DMS53 (cell line): ENCODE measurements around the gene DCTN3.

Experiments used
- DNase-seq: peaks from one replicate; lab custom pipeline; 2025; lab: John Stamatoyannopoulos, UW

The DCTN3 gene

GRCh38 chr9:34623374-34624235 lies 3.3 kb upstream of the DCTN3 start:
- DNase-seq = peak; percentile 36

- no peak for DNase-seq
Observed at GRCh38 chr9:34615132-34615531, 5.2 kb downstream of the DCTN3 start.

- peak; percentile 82 for DNase-seq
Observed at GRCh38 chr9:34612788-34613390, 7.4 kb downstream of the DCTN3 start.

GRCh38 chr9:34611811-34612787 lies 8.2 kb downstream of the DCTN3 start, which contains the start of gene RPP25L:
Gene RPP25L (minus strand): TSS chr9:34612097. CDS start chr9:34611296, 801 bp downstream.
- DNase-seq = peak; percentile 91

GRCh38 chr9:34611251-34611810 lies 9.0 kb downstream of the DCTN3 start:
- peak; percentile 26 for DNase-seq

- no peak for DNase-seq
Observed at GRCh38 chr9:34610434-34611206, 9.7 kb downstream of the DCTN3 start.

GRCh38 chr9:34607331-34607730 lies 13.0 kb downstream of the DCTN3 start:
- no peak for DNase-seq

GRCh38 chr9:34606905-34607304 lies 13.4 kb downstream of the DCTN3 start:
- peak; percentile 82 for DNase-seq

GRCh38 chr9:34606190-34606589 lies 14.1 kb downstream of the DCTN3 start:
- DNase-seq = no peak

- peak; percentile 71 for DNase-seq
Observed at GRCh38 chr9:34603610-34604231, 16.6 kb downstream of the DCTN3 start.

GRCh38 chr9:34601937-34602573 lies 18.2 kb downstream of the DCTN3 start:
- DNase-seq = no peak

- DNase-seq = no peak
Observed at GRCh38 chr9:34600908-34601307, 19.4 kb downstream of the DCTN3 start.

GRCh38 chr9:34599546-34599945 lies 20.7 kb downstream of the DCTN3 start:
- DNase-seq = no peak

GRCh38 chr9:34594177-34594576 lies 26.1 kb downstream of the DCTN3 start:
- DNase-seq = no peak

- DNase-seq = no peak
Observed at GRCh38 chr9:34592895-34593601, 27.2 kb downstream of the DCTN3 start.

- DNase-seq = no peak
Observed at GRCh38 chr9:34591917-34592866, 28.1 kb downstream of the DCTN3 start.

GRCh38 chr9:34591248-34591916 lies 28.9 kb downstream of the DCTN3 start:
- peak; percentile 79 for DNase-seq
